Measurements from ENCODE around the gene NEFH.
A peak's percentile ranks its signal among the peaks of the same experiment; 100 is the strongest.

The NEFH gene

DNA sequence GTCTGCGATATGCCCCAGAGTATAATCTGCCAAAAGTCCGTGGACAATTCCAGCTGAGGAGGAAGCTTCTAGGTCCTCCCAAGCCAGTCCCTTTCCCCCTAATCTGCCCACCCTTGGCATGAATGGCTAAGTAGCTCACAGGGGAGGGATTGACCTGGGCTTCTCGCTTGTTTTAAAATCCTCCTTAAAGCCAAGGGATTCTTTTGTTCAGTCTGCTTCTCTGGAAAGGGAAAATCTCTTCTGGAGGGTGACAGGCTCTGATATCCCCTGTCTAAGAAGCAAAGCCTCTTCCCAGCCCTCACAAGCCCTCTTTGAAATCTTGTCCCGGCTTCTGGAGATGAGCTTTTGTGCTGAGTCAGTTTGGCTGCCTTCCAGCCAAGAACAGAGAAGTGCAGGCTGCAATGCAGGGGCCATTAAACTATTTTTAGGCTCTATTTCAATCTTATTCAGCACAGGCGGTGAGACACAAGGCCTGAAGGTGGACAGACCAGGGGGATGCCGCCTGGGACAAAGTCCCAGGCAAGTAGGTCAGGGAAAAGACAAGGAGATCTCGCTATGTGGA lies 23.9 kb downstream of the NEFH start:
- DNase-seq: peak; percentile 72

DNA sequence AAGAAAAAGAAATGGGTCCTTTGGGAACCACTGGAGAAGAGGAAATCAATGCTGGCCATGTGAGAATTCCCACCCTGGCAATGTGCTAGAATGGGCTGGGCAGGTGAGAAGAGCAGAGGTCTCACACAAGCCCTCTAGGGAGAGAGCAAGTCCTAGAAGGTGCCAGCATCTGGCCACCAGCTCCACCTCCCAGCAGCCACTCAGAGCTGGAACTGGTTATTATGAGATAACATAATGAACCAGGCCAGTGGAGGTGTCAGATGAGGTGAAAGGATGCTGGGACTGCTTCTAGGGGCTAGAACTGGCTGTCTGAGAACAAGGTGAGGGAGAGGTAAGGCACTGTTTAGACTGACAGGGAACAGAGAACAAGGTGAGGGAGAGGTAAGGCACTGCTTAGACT lies 29.3 kb downstream of the NEFH start:
- no peak for DNase-seq

DNA sequence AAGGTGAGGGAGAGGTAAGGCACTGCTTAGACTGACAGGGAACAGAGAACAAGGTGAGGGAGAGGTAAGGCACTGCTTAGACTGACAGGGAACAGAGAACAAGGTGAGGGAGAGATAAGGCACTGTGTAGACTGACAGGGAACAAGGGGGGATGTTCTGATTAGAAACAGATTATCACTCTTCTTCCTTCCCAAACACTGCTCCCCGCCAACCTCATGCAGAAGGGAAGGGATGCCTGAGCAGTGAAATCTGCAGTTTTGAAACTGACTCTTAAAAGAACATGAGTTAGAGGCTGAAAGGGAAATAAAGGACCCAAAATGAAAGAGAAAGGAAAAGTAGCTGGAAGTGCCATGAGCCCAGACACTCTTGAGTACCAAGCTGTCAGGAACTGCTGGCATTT lies 29.8 kb downstream of the NEFH start:
- no peak for DNase-seq

DNA sequence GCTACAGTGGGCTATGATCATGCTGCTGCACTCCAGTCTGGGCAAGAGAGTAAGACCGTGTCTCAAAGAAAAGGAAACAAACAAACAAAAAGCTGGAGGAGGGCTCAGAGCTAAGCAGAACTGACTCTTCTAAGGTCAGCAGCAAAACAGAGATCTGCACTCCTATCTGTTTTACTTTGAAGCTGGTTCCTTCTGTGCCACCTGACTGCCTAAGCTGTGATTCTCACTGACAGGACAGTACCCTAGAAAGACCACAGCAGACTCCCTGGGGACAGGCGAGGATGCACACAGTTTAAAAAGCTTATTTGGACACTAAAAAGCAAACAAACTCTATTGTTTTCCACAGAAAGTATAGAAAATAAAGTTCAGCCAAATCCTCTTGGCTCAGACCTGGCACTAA lies 30.5 kb downstream of the NEFH start:
- no peak for DNase-seq

DNA sequence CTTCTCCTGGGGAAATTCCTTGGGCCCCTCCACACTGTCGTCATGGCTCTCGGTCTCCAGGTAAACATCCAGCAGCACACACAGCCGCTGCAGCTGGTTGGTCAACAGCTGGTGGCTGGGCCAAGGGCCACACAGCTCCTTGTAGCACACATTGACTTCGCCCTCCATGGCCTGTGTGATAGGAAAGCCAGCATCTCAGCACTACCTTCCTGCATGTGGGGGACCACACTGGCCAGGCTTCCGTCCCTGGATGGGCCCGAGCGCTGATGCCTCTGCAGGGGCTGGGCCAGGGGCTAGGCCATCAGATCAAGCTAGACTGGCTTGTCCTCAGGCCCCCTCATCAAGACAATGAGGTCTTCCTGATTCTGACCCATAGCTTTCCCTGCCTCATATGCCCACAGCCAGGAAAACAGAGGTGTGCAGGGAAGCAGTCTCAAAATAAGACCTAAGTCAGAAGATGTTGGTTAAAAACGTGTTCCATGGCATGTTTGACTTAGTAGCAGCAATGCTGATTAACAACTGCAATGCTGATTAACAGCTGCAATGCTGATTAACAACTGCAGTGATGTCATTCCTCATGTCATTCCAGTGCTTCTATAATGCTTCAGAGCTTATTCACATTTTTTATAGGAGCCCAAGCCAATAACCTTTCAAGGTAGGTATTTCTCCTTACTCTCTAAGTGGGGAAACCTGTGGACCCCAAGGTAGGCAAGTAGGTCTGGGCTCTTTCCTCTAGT lies 31.3 kb downstream of the NEFH start:
- DNase-seq: no peak

DNA sequence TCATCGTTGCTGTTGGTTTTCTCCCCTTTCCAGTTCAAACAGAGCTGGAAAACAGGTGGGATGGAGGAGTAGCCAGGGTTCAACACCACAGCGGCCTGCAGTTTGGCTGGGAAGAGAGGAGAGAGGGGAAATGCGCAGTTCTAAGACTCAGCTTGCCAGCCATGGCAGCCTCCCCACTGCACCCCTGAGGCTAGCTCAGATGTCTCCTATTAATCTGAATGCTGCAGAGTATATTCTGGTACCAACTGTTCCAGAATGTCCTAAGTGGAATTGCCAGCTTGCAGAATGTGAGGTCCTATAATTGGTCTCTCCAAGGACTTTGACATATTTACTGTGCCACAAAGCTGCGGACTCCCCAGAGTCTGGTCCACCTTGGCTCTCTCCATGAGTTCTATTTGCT lies 32.0 kb downstream of the NEFH start:
- no peak for DNase-seq

DNA sequence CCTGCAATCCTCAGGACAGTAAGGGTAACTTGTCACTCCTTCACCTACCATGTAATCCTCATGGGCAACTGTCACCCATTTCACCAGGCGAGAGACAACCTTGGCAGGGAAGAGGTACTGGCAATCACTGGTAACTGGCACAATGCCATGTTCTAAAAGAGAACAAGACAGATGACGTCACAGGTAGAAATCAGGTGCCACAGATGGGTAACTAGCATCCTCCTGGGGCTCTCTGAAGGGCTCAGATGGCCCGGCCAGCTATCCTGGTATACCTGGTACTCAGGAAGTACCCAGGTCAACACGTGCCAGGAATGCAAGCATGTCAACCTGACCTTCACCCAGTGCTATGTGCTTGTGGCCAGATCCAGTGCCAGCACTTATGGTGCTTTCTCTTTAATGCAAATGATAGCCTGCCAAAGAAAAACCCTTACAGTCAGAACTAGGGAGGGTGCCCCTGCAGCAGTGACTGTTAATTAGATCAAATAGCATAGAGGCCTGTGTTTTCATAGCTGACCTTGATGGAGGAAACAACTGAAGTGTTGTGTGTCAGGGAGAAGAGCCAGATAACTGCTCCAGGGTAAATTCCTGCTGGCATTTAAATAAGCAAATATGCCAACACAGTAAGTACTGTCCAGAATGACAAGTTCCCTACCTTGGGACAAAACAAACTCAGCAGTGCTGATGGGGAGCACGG lies 37.3 kb downstream of the NEFH start:
- DNase-seq: no peak

DNA sequence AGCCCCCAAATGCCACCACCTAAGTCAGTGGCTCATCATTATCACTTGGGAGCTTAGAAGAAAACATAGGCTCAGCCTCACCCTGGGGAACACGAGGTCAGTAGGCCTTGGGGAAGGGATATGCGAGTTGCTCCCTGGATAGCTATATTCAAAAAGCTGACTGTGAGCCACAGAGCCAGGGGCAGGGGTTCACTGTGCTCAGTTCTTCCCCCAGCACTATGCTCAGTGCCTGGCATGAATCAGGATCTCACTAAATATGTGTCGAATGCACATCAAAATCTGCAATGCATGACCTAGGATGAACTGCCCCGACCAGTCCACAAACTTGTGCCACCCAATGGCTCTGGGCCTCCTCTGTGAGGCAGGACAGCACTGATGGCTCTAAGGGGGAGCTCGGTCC lies 38.4 kb downstream of the NEFH start:
- DNase-seq: no peak

DNA sequence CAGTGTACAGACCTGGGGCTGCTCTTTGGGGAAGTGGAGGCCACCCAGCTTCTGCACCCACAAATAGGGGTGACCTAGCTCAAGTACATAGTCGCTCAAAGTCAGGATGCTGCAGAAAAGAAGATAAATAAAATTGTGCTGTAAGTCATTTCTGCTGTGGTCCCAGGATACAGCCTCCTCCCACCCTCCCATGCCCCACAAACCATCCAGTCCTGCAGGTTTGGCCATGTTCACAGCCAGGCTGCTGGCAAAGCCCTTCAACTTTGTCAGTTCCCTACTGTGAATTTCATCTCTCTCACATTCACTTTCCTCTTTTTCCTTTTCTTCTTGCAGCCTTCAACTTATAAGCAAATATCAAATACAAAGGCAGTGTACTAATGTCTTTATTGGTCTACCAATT lies 40.0 kb downstream of the NEFH start:
- DNase-seq: no peak

DNA sequence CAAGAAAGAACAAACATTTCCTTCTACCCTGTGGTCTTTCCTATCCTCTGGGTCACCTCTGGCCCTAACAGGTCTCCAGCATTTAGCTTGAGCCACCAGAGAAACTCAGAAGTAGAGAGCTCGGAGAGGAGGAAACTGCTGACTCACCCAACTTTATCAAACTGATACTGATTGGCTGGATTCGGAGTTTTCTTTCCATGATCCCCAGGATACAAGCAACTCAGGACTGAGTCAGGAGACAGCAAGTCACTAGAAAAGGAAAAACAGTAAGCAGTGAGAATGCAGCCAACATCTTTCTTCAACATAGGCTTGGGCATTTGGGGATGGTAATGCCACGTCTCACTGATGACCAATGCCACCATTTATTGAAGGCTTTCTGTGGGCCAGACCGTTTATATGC lies 40.8 kb downstream of the NEFH start:
- DNase-seq: no peak

DNA sequence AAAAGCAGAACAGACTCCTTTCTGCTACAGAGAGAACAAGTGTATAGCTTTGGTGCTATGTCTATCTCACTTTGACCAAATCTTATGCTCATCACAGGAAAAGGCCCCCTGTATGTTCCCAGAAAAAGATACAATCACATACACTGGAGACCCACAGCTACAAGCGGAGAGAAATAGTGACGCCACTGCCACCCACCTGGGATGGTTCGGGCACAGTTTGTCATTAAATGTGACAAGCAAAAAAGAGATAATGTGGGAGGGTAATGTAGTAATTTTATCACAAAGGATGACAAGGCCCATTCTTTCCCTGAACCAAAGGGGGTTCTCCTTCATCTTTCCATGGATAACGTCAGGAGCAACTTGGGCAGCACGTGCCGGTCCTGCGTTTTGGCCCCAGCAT lies 41.5 kb downstream of the NEFH start:
- DNase-seq: no peak

DNA sequence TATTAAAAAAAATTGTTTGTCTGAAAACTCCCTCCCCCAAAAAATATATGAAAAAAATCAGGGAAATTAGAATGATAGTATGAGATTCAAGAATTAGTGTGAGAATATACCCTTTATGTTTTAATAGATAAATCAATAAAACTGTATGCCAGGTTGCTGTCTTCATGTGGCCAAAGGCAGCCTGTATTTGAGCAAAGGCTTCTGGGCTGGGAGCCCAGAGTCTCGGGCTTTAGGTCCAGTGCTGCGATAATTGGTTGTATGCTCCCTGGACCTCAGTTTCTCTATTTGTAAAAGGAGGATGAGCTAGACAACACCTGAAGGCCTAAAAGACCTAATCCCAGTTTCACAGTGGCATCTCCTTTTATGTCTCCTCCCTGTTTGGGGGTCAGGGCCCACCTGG lies 43.7 kb downstream of the NEFH start:
- no peak for DNase-seq

DNA sequence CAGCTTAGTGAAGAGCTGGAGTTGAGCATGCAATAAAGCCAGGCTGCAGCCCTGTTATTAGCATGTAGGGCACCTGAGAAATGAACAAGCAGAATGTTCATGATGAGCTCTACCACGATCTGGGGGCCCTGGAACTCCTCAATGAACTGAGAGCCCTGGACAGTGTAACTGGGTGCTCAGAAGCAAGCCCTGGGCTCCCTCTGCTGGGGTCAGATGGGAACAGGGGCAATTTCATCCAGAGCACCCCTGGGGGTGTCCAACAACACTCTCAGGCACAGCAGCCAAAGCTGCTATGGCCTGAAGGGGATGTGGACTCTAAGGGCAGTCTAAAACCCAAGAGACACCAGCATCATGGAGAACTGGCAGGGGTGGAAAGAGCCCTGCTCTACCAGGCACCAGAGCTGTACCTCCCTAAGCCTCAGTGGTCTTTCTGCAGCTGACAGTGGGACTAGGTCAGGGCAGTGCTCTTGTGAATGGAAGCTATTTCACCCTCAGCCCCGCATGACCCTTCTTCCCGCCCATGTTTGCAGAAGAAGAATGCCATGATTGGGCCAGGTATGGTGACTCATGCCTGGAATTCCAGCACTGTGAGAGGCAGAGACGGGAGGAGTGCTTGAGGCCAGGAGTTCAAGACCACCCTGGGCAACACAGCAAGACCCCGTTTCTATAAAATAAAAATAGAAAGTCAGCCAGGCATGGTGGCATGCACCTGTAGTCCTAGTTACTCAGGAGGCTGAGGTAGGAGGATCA lies 44.6 kb downstream of the NEFH start:
- DNase-seq: peak; percentile 48

DNA sequence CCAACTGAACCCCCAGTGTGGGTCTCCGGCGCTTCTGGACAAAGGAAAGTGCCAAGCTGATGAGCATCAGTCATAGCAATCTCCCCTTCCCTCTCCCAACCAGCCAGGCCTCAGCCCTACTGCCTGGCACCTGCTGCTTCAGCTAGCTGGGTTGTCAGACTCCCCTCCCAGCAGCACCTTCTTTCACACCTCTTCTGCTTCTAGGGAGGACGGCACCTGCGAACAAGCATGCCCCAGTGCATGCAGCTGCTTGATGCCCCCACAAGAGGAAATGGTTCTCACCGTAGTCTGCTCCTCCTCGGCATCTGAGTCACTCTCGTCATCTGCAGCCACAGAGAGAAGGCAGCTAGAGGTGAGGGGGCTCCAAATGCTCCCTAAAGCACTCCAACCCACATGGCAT lies 48.1 kb downstream of the NEFH start:
- no peak for DNase-seq

DNA sequence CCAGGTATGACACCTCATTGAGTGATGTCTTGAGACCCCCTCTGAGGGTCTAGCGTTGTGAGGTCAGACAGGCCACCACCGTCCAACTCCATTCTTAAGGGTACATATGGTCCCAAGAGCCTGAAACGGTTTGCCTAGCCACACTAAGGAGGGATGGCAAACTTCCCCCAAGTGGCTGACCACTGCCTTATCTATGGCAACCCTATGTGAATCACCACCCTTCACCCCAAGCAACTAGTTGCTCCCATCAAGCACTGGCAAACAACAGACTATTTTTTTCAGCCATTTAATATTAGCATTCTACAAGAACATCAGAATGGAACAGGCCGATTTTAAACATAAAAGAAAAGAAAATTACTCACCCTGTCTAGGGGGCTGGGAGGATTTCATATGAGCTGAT lies 50.7 kb downstream of the NEFH start:
- DNase-seq: no peak

DNA sequence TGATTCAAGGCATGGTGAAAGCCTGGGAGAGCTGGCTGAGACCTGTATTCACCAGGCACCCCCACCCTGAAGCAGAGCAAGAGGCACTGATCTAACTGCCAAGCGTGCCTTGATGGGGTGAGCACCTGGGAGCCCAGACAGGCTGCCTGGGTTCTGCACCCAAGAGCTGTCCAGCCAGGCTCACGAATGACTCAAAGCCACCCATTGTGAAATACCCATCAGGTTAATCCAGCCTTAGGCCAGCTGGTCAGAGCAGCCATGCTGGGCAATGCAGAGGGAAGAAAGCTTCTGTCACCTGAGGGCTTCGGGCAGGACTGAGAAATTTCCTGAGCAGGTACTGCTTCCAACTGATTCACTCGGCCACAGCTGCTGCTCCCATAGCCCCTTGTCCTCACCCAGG lies 51.4 kb downstream of the NEFH start:
- no peak for DNase-seq

DNA sequence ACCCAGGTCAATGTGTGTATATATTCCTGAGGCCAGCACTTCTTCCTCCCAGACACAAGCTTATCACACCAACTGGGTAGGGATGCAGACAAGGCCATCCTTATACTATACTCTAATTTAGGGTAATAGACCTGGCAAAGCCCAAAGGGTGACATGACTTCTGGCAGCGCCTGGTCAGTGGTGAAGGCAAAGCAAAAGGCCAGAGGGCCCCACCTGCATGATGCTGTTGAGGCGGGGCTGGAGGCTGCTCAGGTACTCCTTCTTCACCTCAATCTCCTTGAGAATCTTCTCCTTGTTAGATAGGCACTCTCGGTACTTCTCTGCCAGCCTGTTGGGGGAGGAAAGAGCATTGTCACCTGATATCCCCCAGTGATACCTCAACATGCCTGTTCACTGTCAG lies 56.4 kb downstream of the NEFH start:
- DNase-seq: no peak

DNA sequence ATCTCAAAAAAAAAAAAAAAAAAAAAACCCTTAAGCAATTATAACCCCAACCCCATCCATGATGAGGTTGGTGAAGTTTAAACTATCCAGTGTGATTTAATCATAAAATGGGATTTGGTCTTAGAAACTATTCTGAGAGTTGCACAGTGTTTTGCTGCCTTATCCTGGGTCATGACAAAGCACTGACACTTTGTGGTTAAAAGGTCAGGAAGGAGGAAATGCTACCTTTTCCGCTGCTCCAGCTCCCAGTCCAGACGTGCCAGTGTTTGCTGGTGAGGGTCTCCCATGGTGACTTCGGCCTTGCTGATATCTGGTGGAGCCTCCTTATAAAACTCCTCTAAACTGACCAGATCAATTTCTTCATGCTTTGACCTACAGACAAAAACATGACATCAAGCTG lies 59.1 kb downstream of the NEFH start:
- DNase-seq: no peak

Measured in RPMI8226 (cell line).